AG10803 (cell line): Measurements from ENCODE around the gene MARK3.

Source experiments
- DNase-seq: peaks from one replicate; pipeline ENCODE4 v3.0.0; 2010; ENCODE audit warnings: low read depth
- H3K4me3 ChIP-seq: 2 replicates; pipeline ENCODE4 v1.5.1; 2011; ENCODE audit warnings: mild to moderate bottlenecking, low read length, control low read depth
- CTCF ChIP-seq: conservative IDR thresholded peaks from 2 replicates; pipeline ENCODE4 v1.5.1; 2011; ENCODE audit warnings: mild to moderate bottlenecking, low read length, control low read depth, inconsistent platforms

MARK3 gene

GRCh38 chr14:103535081-103535890, 150.1 kb downstream of the MARK3 start:
- DNase-seq, result no peak
- no peak for TF ChIP-seq CTCF
- no peak overlapping the region for H3K4me3 ChIP-seq

DNA sequence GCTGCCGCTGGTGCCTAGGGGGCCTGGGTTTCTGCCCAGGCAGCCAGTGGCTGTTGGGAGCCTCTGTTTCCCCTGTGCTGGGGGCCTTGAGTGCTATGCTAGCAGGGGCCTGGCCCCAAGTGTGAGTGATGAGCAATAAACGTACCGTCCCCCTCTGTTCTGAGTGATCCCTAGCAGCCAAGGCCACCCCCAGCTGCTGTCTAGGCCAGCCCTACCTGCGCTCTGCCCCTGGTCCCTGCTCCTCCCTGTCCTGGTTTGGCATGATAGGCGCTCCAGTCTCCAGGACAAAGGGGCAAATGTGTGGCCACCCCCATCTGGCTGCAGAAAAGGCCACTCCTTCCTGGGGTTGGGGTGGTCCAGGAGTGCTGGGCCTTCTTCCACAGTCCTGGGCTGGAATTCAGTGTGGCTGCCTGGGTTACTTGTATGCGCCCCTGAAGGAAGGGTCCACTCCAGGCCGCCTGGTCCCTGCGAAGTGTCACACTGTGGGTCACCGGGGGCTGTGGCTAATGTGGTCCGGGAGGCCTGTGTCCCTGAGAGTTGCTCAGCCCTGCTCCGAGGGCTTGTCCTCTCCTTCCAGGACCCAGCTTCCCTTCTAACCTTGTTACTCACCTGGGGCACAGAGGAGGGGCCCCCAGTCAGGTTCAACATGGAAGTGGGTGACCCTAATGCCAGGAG, 150.8 kb downstream of the MARK3 start:
- H3K4me3 ChIP-seq, result no peak overlapping the region
- no peak for TF ChIP-seq CTCF
- no peak for DNase-seq

DNA sequence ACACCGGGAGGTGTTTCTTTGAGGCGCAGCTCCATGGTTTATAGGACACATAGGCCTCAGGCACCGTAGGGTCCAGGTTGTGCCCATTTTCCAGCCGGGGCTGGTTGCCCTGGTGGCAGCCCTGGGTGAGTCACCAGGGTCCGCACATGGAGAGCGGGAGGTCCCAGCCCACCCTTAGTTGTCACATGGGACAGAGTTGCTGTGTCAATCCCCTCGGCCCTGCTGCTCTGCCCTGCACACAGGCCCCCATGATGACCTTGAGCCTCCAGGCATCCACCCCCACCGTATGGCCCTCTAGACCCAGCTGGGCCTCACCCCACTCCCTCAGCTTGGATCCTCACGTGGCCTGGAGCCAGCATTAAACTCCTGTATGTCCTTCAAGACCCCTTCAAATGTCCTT, 151.5 kb downstream of the MARK3 start:
- DNase-seq, result no peak
- no peak overlapping the region for H3K4me3 ChIP-seq
- TF ChIP-seq CTCF, result no peak

DNA sequence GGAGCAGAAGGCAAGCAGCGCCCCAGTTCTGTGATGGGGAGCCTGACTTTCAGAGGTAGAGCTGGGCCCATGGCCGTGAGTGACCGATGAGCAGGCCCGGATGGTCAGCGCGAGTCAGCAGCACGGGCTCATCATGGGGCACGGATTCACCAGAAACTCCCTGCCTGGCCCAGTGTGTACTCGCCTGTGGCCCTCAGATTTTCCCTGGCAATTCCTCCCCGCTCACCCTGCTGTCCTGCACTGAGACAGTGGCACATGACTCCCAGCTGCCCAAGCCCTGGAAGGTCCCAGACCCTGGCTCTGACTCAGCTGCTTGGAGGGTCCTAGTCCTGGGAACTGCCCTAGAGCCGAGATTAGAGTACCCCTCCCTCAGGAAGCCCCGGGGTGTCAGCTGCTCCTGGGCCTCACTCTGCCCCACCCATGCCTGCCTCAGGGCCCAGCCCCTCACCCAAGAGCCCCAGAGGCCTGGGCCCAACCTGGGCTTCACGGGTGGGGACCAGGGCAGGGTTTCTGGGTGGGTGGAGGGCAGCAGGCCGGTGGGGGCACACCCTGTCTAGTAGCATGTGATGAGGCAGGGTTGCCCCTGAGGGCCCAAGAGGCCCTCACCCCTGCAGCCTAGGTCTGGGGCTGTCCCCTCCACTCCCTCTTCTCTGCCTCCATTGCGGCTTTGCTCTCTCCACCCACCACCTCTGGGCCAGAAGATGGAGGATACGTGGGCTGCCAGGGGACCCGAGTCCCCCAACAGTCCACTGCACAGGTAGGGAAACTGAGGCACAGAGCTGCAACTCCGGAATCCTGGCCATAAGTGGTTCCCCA, 152.2 kb downstream of the MARK3 start:
- no peak overlapping the region for H3K4me3 ChIP-seq
- no peak for DNase-seq
- TF ChIP-seq CTCF, result no peak

GRCh38 chr14:103538291-103539055, 153.3 kb downstream of the MARK3 start:
- DNase-seq, result no peak
- no peak overlapping the region for H3K4me3 ChIP-seq
- no peak for TF ChIP-seq CTCF

GRCh38 chr14:103539056-103539825, 154.0 kb downstream of the MARK3 start:
- no peak for TF ChIP-seq CTCF
- DNase-seq, result no peak
- H3K4me3 ChIP-seq, result no peak overlapping the region
